T-cell (primary cell): ENCODE data around the gene MTMR6. TPM values are rescaled to one million over a fixed set of nuclear protein-coding genes. Genes with fewer than 3 reads are reported as not detected.
A peak's percentile ranks its signal among the peaks of the same experiment; 100 is the strongest.

Experiments
- ATAC-seq, 4 experiments: fragments of 200-7000 bp in 3 of 4; fragments of 150-1000 bp in 1 of 4; cut with Tn5 transposase; replicated peaks in 1 of 4; 1 replicate in 3 of 4; 2 replicates in 1 of 4; pipeline ENCODE4 v1.10.0; 2021; ENCODE audit warnings: moderate library complexity in 3 of 4, mild to moderate bottlenecking in 2 of 4, moderate number of reproducible peaks in 1 of 4
- CTCF ChIA-PET, 2 donors: fragments of 300-600 bp; sonication (Branson Sonifier 250); formaldehyde crosslinking; loops; one replicate each; lab custom pipeline; 2022; ENCODE audit warnings: antibody characterized with exemption in 2 of 2; lab: Charles Lee
- POLR2A ChIA-PET, 2 donors: fragments of 300-600 bp; sonication (Branson Sonifier 250); formaldehyde crosslinking; loops; one replicate each; lab custom pipeline; 2022; ENCODE audit warnings: antibody characterized with exemption in 2 of 2; lab: Charles Lee
- DNase-seq, 35 experiments: peaks; one replicate each; pipeline versions ENCODE4 v3.0.0 to v3.0.0-alpha.2; 2013 to 2023
- H3K27ac ChIP-seq: one replicate; pipeline ENCODE4 v1.5.1; 2013; ENCODE audit warnings: low read length
- H3K27me3 ChIP-seq, 2 experiments: replicated peaks in 1 of 2; 1 replicate in 1 of 2; 2 replicates in 1 of 2; pipeline versions ENCODE4 v1.6.1 to v1.7.0; 2013; ENCODE audit warnings: low read length in 1 of 2, mixed read lengths in 1 of 2; ENCODE audit not compliant: control insufficient read depth in 2 of 2, insufficient read depth in 2 of 2; ENCODE audit errors: extremely low read depth in 1 of 2
- H3K36me3 ChIP-seq, 2 donors: 1 replicate in 1 of 2; 2 replicates in 1 of 2; pipeline versions ENCODE4 v1.6.1 to v1.7.0; 2013; ENCODE audit warnings: low read length in 1 of 2; ENCODE audit not compliant: control insufficient read depth in 2 of 2, insufficient read depth in 1 of 2; ENCODE audit errors: extremely low read depth in 1 of 2
- H3K4me1 ChIP-seq, 2 experiments: 1 replicate in 1 of 2; 2 replicates in 1 of 2; pipeline versions ENCODE4 v1.6.1 to v1.7.0; 2013; ENCODE audit warnings: low read length in 2 of 2, mixed read lengths in 1 of 2; ENCODE audit not compliant: insufficient read depth in 2 of 2, control insufficient read depth in 1 of 2; ENCODE audit errors: extremely low read depth in 1 of 2
- H3K4me3 ChIP-seq, 2 donors: 1 replicate in 1 of 2; 2 replicates in 1 of 2; pipeline versions ENCODE4 v1.5.1 to v1.7.0; 2013; ENCODE audit warnings: mild to moderate bottlenecking in 2 of 2, low read length in 1 of 2, moderate library complexity in 1 of 2; ENCODE audit not compliant: control insufficient read depth in 1 of 2; ENCODE audit errors: extremely low read depth in 1 of 2
- H3K9me3 ChIP-seq: 2 replicates; pipeline ENCODE4 v1.7.0; 2013
- H3K27ac Mint-ChIP-seq, 2 donors: one replicate each; pipeline ENCODE4 v1.8.0; 2020 to 2021; ENCODE audit warnings: mild to moderate bottlenecking in 2 of 2, mixed read lengths in 2 of 2
- H3K27me3 Mint-ChIP-seq, 2 donors: one replicate each; pipeline ENCODE4 v1.8.0; 2021 to 2022; ENCODE audit warnings: mixed read lengths in 2 of 2
- H3K36me3 Mint-ChIP-seq: one replicate; pipeline ENCODE4 v1.8.0; 2021; ENCODE audit warnings: mixed read lengths
- H3K4me1 Mint-ChIP-seq, 3 donors: one replicate each; pipeline ENCODE4 v1.8.0; 2020 to 2022; ENCODE audit warnings: mixed read lengths in 3 of 3, mild to moderate bottlenecking in 1 of 3
- H3K4me3 Mint-ChIP-seq, 3 donors: one replicate each; pipeline ENCODE4 v1.8.0; 2020 to 2022; ENCODE audit warnings: mild to moderate bottlenecking in 3 of 3, mixed read lengths in 3 of 3, moderate library complexity in 3 of 3
- H3K9me3 Mint-ChIP-seq, 3 donors: one replicate each; pipeline ENCODE4 v1.8.0; 2020 to 2022; ENCODE audit warnings: mixed read lengths in 3 of 3
- WGBS: methylation state at CpG from one replicate; pipeline ENCODE4 v1.1.5; 2013; ENCODE audit warnings: missing lambda C conversion rate; ENCODE audit not compliant: insufficient coverage; 5-methylcytosine and 5-hydroxymethylcytosine counted together
- total RNA-seq, 35 experiments: library from RNA in 6 of 35; stranded (reverse) in 6 of 35; fragments of 120-200 nt in 1 of 35; gene quantifications; one replicate each; pipeline versions ENCODE4 v1.2.1 to v1.2.4 and lab custom pipeline; 2013 to 2026

MTMR6 gene
- total RNA-seq, 5 donors from 2014 or later (not counting 1 experiment from before 2014, with no cell fraction given) = 15.6 to 19.2 (median 16.3) TPM

GRCh38 chr13:25267715-25268114 is 19.6 kb downstream of the MTMR6 start:
- Mint-ChIP-seq H3K4me3 (no peak overlapping the region), H3K4me1 (peaks cover 14 to 15% (median 14%) of the 10 kb centered on the region in 3 donors), H3K36me3 (peaks cover 49% of the 10 kb centered on the region), H3K27ac (peak overlapping the region in 1 of 2 donors; percentile 7), H3K27me3 (no peaks in the 10 kb centered on the region), H3K9me3 (no peaks in the 10 kb centered on the region)
- POLR2A ChIA-PET = no interaction called here
- peak in 1 of 35 experiments; percentile 43 for DNase-seq
- ATAC-seq = peak in 2 of 4 experiments; percentile 47 to 74
- Histone ChIP-seq H3K9me3 (no peaks in the 10 kb centered on the region), H3K27me3 (no peaks in the 10 kb centered on the region), H3K4me1 (no peaks in the 10 kb centered on the region), H3K36me3 (peaks cover 8 to 51% of the 10 kb centered on the region in 2 donors), H3K4me3 (no peak overlapping the region), H3K27ac (no peak overlapping the region)
- 100% methylated on average over 1 of the region's 1 CpG for WGBS
- CTCF ChIA-PET = interaction anchor here in 1 of 2 donors (1.3 kb wide), 1 partner anchor 19 kb away, joined by 4 read pairs; no protein-coding TSS in a partner anchor

- Mint-ChIP-seq H3K27ac (no peak overlapping the region), H3K4me1 (peaks cover 13 to 14% (median 13%) of the 10 kb centered on the region in 3 donors), H3K36me3 (peaks cover 46% of the 10 kb centered on the region), H3K4me3 (no peak overlapping the region), H3K27me3 (no peaks in the 10 kb centered on the region), H3K9me3 (no peaks in the 10 kb centered on the region)
- DNase-seq = no peak
- ChIA-PET POLR2A (no interaction called here), CTCF (interaction anchor here in 1 of 2 donors (1.3 kb wide), 1 partner anchor 20 kb away, joined by 4 read pairs; no protein-coding TSS in a partner anchor)
- no peak for ATAC-seq
- no peak overlapping the region for H3K4me3 ChIP-seq
- no CpG with 5 or more reads among the region's 5 CpGs for WGBS
- peaks cover 10 to 49% of the 10 kb centered on the region in 2 donors for H3K36me3 ChIP-seq
- no peaks in the 10 kb centered on the region for H3K27me3 ChIP-seq
- H3K27ac ChIP-seq = no peak overlapping the region
- H3K4me1 ChIP-seq = no peaks in the 10 kb centered on the region
- H3K9me3 ChIP-seq = no peaks in the 10 kb centered on the region
These were observed 20.6 kb downstream of the MTMR6 start for GRCh38 chr13:25266706-25267105.

GRCh38 chr13:25262261-25262660 is 25.0 kb downstream of the MTMR6 start:
- H3K27me3 Mint-ChIP-seq = no peaks in the 10 kb centered on the region
- H3K36me3 ChIP-seq = peaks cover 8 to 67% of the 10 kb centered on the region in 2 donors
- no peaks in the 10 kb centered on the region for H3K9me3 Mint-ChIP-seq
- ChIA-PET POLR2A (no interaction called here), CTCF (no interaction called here)
- no peaks in the 10 kb centered on the region for H3K9me3 ChIP-seq
- DNase-seq = no peak
- no peaks in the 10 kb centered on the region for H3K27me3 ChIP-seq
- peaks cover 38% of the 10 kb centered on the region for H3K36me3 Mint-ChIP-seq
- no peak overlapping the region for H3K4me3 Mint-ChIP-seq
- no CpG with 5 or more reads among the region's 4 CpGs for WGBS
- no peaks in the 10 kb centered on the region for H3K4me1 ChIP-seq
- no peak overlapping the region for H3K27ac Mint-ChIP-seq
- no peak overlapping the region for H3K4me3 ChIP-seq
- H3K4me1 Mint-ChIP-seq = no peaks in the 10 kb centered on the region
- ATAC-seq = no peak
- H3K27ac ChIP-seq = no peak overlapping the region

- Mint-ChIP-seq H3K27me3 (no peaks in the 10 kb centered on the region), H3K4me1 (no peaks in the 10 kb centered on the region), H3K9me3 (no peaks in the 10 kb centered on the region), H3K36me3 (peaks cover 51% of the 10 kb centered on the region), H3K4me3 (no peak overlapping the region), H3K27ac (no peak overlapping the region)
- no CpG with 5 or more reads among the region's 2 CpGs for WGBS
- no peak for DNase-seq
- Histone ChIP-seq H3K27me3 (no peaks in the 10 kb centered on the region), H3K36me3 (peaks cover 13 to 68% of the 10 kb centered on the region in 2 donors), H3K4me1 (no peaks in the 10 kb centered on the region), H3K4me3 (no peak overlapping the region), H3K27ac (no peak overlapping the region), H3K9me3 (no peaks in the 10 kb centered on the region)
- no peak for ATAC-seq
- ChIA-PET POLR2A (interaction anchor here (0.5 to 1.2 kb wide), 4 partner anchors 25 to 53 kb away, joined by 3 to 9 read pairs (median 4); no protein-coding TSS in a partner anchor), CTCF (no interaction called here)
These were observed 33.6 kb downstream of the MTMR6 start for GRCh38 chr13:25253702-25254101.

GRCh38 chr13:25252752-25253151 is 34.5 kb downstream of the MTMR6 start:
- CTCF ChIA-PET = no interaction called here
- Histone ChIP-seq H3K27me3 (no peaks in the 10 kb centered on the region), H3K4me1 (no peaks in the 10 kb centered on the region), H3K9me3 (no peaks in the 10 kb centered on the region), H3K36me3 (peaks cover 13 to 63% of the 10 kb centered on the region in 2 donors), H3K4me3 (no peak overlapping the region), H3K27ac (no peak overlapping the region)
- ATAC-seq = no peak
- Mint-ChIP-seq H3K27me3 (no peaks in the 10 kb centered on the region), H3K27ac (no peak overlapping the region), H3K4me3 (no peak overlapping the region), H3K4me1 (no peaks in the 10 kb centered on the region), H3K36me3 (peaks cover 51% of the 10 kb centered on the region), H3K9me3 (no peaks in the 10 kb centered on the region)
- no CpG with 5 or more reads among the region's 2 CpGs for WGBS
- DNase-seq = no peak
- POLR2A ChIA-PET = interaction anchor here (0.7 to 1.0 kb wide), 2 partner anchors 54 to 471 kb away, joined by 3 read pairs; no protein-coding TSS in a partner anchor

GRCh38 chr13:25252225-25252624 is 35.1 kb downstream of the MTMR6 start:
- 100% methylated on average over 4 of the region's 4 CpGs for WGBS
- H3K4me3 Mint-ChIP-seq = no peak overlapping the region
- Histone ChIP-seq H3K27me3 (no peaks in the 10 kb centered on the region), H3K4me1 (no peaks in the 10 kb centered on the region), H3K36me3 (peaks cover 13 to 59% of the 10 kb centered on the region in 2 donors), H3K9me3 (no peaks in the 10 kb centered on the region), H3K4me3 (no peak overlapping the region), H3K27ac (no peak overlapping the region)
- ChIA-PET POLR2A (interaction anchor here in 1 of 2 donors (0.7 kb wide), 1 partner anchor 470 kb away, joined by 3 read pairs; no protein-coding TSS in a partner anchor), CTCF (no interaction called here)
- H3K36me3 Mint-ChIP-seq = peaks cover 47% of the 10 kb centered on the region
- H3K4me1 Mint-ChIP-seq = no peaks in the 10 kb centered on the region
- H3K27ac Mint-ChIP-seq = no peak overlapping the region
- ATAC-seq (no peak), DNase-seq (no peak)
- no peaks in the 10 kb centered on the region for H3K27me3 Mint-ChIP-seq
- H3K9me3 Mint-ChIP-seq = no peaks in the 10 kb centered on the region
